GM12801 (cell line): ENCODE measurements around the gene CYTH2.

Experiments used
- CTCF ChIP-seq: IDR thresholded peaks from one replicate; pipeline ENCODE4 v1.5.1; 2011; ENCODE audit warnings: control low read depth; ENCODE audit not compliant: insufficient read length; ENCODE audit errors: extremely low read depth

Gene CYTH2

GRCh38 chr19:48446579-48446978 is 22.6 kb upstream of the CYTH2 start:
- no peak for TF ChIP-seq CTCF

GRCh38 chr19:48448563-48448962 is 20.6 kb upstream of the CYTH2 start:
- TF ChIP-seq CTCF = no peak

- TF ChIP-seq CTCF = no peak
Observed at GRCh38 chr19:48450441-48450840, 18.7 kb upstream of the CYTH2 start.

GRCh38 chr19:48450863-48451262 is 18.3 kb upstream of the CYTH2 start:
- TF ChIP-seq CTCF = no peak

- no peak for TF ChIP-seq CTCF
Observed at GRCh38 chr19:48451624-48452023, 17.5 kb upstream of the CYTH2 start.

- no peak for TF ChIP-seq CTCF
Observed at GRCh38 chr19:48452289-48453190, 16.6 kb upstream of the CYTH2 start.

GRCh38 chr19:48454150-48454730 is 14.9 kb upstream of the CYTH2 start:
- no peak for TF ChIP-seq CTCF
